NCI-H1694 treated with DMSO at 0.1 percent for 48 hours (cell line): ENCODE measurements around the gene BEAN1.
"Not testable (repeated sequence)": the region's sequence is repeated elsewhere in the genome, so short reads cannot be mapped to it uniquely, and the experiment has no call there.

Experiments used
- DNase-seq: peaks from one replicate; lab custom pipeline; 2025; lab: John Stamatoyannopoulos, UW

BEAN1 gene

GRCh38 chr16:66486199-66486772 is 59.2 kb downstream of the BEAN1 start:
- DNase-seq, result no peak

DNA sequence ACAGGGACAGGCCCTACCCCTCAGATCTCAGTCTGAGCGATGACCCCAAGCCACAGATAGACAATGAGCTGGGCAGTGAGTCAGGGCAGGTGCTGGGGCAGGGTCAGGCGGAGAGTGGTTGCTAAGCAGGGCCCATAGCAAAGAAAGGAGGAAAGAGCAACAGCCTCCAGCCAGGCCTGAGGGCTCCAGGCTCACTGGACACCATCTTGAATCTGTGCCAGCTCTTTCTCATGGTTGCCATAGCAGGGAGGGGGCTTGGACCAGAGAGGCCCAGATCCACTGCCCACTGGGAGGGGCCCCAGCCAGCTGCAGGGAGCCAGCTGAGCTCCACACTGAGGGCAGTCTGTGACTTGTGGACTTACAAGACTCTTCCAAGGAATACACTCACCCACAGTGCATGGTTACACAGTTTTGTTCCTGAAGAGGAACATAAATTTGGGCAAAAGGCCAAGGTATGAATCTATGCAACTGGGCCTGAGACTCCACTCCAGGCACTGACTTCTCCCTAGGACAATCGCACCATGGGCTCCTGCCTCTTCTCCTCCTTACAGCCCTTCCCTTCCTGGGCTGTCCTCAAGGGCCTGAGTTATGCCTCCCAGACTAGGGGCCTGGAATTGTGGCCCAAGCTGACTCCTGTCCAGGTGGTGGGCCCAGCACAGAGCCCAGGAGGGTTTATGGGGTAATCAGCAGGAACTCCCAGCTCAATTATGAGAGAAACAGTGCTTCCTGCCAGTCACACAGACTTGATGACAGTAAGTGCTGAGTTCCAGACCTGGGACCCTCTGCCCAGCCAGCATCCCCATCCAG is 59.9 kb downstream of the BEAN1 start:
- DNase-seq, result no peak

DNA sequence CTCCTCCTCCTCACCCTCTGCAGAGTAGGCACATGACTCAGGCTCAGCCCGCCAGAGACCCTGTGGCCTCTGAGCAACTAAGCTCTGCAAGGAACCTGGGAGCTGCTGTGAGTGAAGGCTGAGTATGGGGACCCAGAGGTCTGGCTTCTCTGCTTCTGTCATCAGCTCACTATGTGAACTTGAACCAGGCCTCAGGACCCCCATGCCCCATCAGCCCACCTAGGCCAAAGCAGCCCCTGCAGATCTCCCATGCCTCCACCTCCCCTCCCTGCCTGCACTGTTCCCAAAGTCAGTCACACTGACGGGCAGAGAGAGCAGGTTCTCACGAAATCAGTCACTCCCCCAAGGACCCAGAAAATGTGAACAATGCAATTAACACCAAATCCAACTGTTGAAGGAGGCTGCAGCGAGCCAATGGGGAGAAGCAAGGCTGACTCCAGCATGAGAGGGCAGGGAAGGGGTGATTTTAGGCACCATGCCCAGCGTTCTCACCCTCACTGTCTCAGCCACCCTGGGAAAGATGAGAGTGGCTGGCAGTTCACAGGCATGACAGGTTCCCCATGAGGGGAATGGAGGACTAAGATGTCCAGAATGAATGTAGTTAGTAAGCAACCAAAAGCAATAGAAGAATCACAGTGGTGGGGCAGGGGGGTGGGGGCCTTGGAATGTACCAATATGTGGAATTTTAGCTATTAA is 60.6 kb downstream of the BEAN1 start:
- no peak for DNase-seq

GRCh38 chr16:66488505-66488904 is 61.4 kb downstream of the BEAN1 start:
- DNase-seq, result no peak

- no peak for DNase-seq
These were observed 62.3 kb downstream of the BEAN1 start for GRCh38 chr16:66489385-66489784.

DNA sequence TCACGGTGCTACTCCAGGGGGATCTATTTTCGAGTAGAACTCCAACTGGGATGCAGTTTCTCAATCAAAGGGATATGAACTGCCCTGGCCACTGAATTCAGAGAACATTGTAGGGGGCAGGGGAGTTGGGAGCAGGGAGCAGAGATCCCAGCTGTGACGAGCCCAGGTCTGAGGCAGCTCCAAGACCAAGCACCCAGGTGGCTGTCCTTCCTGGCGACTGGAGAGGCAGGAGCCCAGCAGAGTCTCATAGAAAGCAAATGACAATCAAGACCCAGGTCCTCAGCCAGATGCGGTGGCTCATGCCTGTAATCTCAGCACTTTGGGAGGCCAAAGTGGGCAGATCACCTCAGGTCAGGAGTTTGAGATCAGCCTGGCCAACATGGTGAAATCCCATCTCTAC is 62.7 kb downstream of the BEAN1 start:
- no peak for DNase-seq

GRCh38 chr16:66490774-66491715 is 64.0 kb downstream of the BEAN1 start:
- no peak for DNase-seq

DNA sequence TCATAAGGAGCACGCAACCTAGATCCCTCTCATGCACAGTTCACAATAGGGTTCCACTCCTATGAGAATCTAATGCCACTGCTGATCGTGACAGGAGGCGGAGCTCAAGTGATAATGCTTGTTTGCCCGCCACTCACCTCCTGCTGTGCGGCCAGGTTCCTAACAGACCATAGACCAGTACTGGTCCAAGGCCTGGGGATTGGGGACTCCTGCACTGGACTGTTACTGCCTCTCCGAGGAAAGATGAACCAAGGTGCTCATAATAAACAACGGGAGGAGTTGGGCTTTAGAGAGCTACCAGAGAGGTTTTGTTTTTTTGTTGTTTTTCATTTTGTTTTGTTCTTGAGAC is 64.6 kb downstream of the BEAN1 start:
- DNase-seq, result no peak

DNA sequence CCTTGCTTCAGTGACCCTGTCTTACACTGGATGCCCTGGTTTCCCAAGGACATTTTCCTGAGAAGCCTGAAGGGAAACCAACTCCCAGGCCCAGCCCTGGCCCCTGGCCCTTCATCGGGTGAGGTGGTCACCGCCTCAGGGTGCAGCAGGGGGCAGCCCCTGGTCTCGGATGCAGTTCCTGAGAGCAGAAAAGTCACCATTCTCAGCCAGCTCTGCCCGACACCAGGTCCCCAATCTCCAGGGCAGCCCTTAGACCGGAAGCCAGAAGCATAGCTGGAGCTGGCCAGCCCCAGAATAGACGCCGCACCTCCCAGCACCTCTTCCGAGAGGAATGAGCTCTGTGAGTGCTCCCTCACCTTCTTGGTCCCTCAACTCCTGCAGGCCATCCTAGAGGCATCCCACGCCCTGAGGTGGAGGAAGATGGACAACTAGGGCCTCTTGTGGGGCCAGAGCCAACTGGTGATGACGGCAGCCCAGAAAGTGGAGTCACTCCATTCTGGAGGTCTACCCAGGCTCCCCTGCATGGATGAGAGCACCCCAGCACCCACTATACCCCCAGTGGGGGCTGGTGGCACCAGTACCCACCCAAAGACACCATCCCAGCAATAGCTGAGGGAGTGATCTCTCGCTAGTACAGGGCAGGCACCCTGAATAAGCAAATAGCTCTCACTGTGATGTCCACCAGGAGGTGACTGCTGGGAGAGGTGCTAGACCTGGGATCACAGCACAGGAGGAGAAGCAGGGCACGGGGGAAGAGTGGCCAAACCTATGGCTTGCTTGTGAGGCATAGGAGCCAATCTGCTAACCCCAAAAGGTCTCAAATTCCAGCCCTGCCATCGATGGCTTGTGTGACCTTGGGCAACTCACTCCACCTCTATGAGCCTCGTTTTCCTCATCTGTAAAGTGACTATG is 66.7 kb downstream of the BEAN1 start:
- DNase-seq, result no peak

DNA sequence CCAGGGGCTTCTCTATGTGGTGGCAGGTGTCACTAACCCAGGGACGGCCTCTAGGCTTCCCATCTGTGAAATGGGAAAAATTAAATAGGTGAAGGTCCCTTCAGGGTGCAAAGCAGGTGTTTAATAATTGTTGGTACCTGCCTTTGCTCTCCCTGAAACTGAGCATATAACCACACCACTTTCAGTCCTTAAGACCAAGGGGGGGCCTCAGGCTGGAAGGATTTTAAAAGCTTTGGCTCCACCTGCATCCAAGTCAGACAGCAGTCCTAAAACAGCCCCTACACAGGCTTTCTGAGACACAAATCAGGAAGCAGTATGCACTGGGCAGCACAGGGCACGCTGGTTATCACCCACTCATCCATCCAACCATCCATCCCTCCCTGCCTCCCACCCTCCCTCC is 67.8 kb downstream of the BEAN1 start:
- no peak for DNase-seq

GRCh38 chr16:66495440-66495839 is 68.3 kb downstream of the BEAN1 start:
- DNase-seq, result no peak

GRCh38 chr16:66496226-66496625 is 69.1 kb downstream of the BEAN1 start:
- not testable (repeated sequence) for DNase-seq

GRCh38 chr16:66497921-66498320 is 70.8 kb downstream of the BEAN1 start:
- not testable (repeated sequence) for DNase-seq

GRCh38 chr16:66501563-66501962 is 74.5 kb downstream of the BEAN1 start:
- DNase-seq, result not testable (repeated sequence)

GRCh38 chr16:66502020-66502913 is 75.2 kb downstream of the BEAN1 start:
- no peak for DNase-seq

DNA sequence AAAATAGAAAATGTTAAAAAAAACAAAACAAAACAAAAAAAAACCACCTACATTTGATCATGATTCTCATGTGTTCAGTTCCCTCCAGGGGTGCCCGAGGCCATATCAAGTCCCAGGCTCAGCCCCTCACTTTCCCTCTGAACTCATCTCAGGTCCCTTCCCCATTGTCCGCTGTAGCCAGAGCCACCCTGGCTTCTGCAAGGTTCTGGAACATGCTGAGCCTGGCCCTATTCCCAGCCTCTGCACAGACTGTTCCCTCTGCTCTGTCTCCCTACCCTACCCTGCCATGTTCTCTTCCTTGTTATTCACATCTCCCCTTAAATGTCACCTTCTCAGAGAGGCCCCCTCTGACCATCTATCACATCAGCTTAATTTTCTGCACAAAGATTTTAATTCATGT is 75.9 kb downstream of the BEAN1 start:
- no peak for DNase-seq

GRCh38 chr16:66503612-66504011 is 76.5 kb downstream of the BEAN1 start:
- no peak for DNase-seq

DNA sequence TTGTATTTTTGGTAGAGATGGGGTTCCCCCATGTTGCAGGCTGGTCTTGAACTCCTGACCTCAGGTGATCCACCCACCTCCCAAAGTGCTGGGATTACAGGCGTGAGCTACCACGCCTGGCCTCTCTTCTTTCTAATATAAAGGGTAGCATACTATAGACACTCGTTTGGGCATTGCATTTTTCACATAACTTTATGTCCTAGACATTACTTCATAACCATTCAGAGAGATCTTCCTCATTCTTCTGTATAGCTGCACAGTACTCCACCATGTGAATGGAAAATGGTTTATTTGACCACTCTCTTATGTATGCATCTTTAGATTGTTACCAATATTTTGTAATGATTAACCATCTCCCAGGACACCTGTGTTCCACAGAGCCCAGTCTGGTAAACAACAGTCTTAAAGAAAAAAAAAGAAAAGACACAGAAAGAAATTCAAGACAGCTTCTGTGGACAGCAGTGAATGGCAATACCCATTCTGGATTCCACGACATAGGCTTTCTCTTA is 80.7 kb downstream of the BEAN1 start:
- DNase-seq, result no peak

DNA sequence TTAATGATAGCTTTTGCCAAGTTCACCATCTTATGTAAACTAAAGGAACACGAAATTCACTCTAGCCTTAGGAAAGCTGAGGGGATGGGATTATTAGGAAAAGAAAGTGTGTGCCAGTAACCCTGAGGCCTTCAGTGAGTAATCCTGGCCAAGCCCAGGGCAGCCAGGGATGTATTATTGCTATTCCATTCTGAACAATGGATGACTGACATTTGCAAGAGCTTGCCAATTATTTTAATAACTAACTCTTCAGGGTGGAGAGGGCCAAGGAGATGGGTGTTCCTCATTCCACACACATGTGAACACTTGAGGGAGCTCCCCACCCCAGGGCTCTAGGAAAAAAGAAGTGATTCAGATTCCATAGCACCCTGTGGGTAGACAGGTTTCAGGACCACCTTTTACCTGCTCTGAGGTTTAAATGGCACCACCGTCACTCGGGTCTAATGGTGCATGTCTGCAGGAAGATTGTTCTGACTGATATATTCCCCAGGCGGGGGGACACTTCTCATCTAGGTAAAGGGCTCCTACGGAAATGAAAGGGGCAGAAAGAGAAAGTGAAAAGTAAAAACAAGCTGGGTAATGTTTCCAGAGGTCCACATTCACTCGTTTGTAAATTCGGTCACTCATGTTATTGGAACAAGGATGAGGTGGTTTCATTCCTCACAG is 81.3 kb downstream of the BEAN1 start:
- DNase-seq, result no peak
